HepG2 (cell line): ENCODE results near the gene ZPLD1.

Source experiments
- CTCF ChIP-seq: sonication (generic); formaldehyde crosslinking; IDR thresholded peaks from 2 replicates; pipeline ENCODE4 v1.5.0; 2020; ENCODE audit warnings: mild to moderate bottlenecking, missing genetic modification reagents, moderate library complexity
- STAG1 ChIP-seq: sonication (generic); formaldehyde crosslinking; IDR thresholded peaks from 2 replicates; pipeline ENCODE4 v1.4.0; 2020; ENCODE audit warnings: missing genetic modification reagents
- TCF7L2 ChIP-seq: IDR thresholded peaks from 2 replicates; pipeline ENCODE4 v1.6.1; 2011; ENCODE audit warnings: mild to moderate bottlenecking, low read depth, low read length, moderate library complexity
- ZFP82 ChIP-seq: sonication (generic); formaldehyde crosslinking; IDR thresholded peaks from 2 replicates; pipeline ENCODE4 v1.5.1; 2020; ENCODE audit warnings: mild to moderate bottlenecking, missing genetic modification reagents, borderline replicate concordance

- TF ChIP-seq STAG1, result no peak
- TF ChIP-seq CTCF, result no peak
- no peak for TF ChIP-seq ZFP82 (CRISPR knock-in tag)
- TF ChIP-seq TCF7L2, result no peak
Measured at GRCh38 chr3:102478160-102478559, 43.3 kb downstream of the ZPLD1 start.
